Measurements from ENCODE around the gene CLCN4.

The CLCN4 gene

DNA sequence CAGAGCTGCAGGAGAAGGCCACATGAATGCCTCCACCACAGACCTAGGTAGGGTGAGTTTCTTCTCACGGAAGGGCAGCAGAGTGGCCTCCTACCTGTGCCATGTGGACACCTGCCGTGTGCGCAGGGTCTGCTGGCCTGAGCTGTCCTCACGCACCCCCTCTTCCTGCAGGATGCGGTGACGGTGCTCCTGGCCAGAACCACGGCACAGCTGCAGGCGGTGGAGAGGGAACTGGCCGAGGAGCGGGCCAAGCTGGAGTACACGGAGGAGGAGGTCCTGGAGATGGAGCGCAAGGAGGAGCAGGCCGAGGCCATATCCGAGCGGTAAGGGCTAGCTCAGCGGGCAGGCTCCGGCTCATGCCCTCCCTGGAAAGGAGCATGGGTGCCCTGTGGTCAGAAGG lies 28.4 kb upstream of the CLCN4 start:
- FAIRE-seq: no peak
- no peak for DNase-seq (ENCODE audit: insufficient read length, low spot score)

DNA sequence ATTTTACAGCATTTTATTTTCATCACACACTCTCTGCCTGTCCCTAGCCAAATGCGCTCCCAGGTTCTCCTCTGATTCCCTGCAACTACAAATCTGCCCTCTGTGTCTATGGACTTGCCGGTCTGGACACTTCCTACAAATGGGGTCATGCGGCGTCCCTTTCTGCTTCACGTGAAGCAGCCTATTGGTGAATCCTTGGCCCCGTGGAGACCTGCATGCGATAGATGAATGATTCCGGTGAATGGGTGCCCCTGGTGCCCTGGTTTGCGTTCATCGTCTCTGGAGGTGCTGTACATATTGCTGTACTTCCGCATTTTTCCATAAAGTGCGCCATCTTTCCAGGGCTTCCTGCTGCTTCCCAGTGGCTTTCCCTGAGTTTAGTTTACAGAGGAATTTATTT lies 27.5 kb upstream of the CLCN4 start:
- DNase-seq (ENCODE audit: insufficient read length, low spot score) (no peak), FAIRE-seq (no peak)

DNA sequence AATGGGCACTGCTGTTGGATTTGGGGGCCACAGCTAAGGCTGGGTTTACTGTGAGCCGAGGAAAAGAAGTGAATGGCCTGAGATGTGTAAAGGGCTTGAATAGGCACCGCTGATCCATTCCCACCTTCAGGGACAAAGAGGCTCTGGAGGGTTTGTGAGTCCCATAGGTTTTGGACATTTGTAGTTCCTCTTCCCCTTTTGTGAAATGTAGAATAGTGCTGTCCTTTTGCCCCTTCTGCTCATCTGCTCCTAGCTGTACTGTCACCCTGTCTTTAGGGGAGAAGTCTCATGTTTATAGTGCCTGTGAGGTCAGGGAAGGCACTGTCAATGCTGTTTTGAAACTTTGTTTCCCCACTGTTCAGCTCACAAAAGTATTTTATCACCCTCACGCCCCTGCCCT lies 26.4 kb upstream of the CLCN4 start:
- DNase-seq (ENCODE audit: insufficient read length, low spot score): no peak
- no peak for FAIRE-seq

DNA sequence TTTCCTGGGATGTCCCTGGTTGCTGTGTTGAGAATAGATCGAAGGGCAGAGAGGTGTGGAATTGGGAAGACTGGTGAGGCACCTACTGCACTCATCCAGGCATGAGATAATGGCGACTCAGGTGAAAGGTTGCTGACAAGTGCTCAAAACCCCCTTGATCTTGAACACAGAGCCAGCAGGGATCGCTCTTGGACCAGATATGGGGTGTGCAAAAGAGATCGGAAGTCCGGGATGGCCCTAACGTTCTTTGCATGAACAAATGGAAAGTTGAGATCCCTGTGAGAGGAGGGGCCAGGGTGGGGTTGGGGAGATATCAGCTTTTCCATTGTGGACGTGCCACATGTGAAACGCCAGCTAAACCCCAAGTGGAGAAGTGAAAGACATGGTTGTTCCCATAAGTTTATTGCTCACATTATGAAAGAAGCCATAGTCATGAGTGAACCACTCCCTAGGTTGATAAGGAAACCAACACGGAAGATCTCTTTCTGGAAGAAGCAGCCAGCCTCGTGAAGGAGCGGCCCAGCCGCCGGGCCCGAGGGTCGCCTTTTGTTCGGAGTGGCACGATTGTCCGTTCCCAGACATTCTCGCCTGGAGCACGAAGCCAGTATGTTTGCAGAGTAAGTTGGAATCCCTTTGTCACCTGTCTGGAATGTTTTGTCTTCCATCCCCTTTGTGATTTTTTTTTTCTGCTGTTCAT lies 22.6 kb upstream of the CLCN4 start:
- no peak for DNase-seq (ENCODE audit: insufficient read length, low spot score)

DNA sequence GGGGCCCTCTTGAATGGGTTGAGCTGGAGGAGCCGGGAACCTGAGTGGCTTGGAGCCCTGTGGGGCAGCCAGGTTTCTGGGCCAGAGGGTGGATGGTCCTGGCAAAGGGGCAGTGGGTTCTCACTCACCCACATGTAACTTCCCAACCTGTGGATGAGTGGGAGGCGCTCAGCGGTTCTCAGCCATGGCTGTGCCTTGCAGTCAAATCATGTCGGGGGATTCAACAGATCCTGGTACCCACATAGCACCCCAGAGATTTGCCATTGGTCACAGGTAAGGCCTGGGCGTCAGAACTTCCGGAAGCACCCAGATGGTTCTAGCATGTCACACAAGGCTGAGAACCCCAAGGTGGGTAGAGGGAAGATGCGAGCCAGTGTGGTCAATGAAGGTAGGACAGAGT lies 21.9 kb upstream of the CLCN4 start:
- DNase-seq (ENCODE audit: insufficient read length, low spot score) (no peak), FAIRE-seq (no peak)

More for the DNA sequence above, 22.6 kb upstream of the CLCN4 start:
- no peak for FAIRE-seq

DNA sequence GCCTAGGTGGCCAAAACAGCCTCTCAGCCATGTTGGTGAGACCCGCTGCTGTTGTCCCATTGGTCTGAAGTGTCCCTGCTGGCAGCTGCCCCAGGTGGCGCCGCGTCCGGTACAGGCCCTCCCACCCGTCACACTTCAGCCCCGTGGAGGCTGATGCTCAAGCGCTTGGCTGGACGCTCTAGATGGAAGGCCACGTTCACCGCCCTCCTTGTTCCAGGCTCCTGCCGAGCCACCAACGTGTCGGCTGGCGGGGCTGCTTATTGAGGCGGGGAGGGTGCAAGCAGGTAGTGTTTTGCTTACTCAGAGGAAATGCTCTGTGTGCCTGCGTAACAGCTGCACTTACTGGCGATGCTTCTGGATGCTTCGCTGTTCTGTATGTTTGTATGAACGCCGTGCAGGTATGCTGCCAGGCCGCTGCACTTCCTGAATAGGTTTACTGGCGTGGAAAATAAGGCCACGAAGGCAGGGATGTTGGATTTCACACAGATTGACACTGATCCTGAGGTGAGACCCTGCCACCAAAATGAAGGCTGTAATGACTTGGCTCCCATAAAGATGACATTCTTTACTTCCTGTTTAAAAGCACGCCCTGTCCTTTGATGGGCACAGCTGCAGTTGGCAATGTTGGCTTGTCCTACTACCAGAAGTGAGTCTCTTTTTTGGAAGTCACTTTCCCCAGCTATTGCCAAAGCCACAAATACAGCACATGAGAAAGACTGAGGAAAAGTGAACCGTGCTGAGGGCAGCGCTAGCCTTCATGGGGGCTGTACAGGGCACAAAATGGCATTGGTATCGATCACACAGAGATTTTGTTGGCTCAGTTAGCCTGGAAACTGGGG lies 21.0 kb upstream of the CLCN4 start:
- DNase-seq (ENCODE audit: insufficient read length, low spot score) (no peak), FAIRE-seq (no peak)

DNA sequence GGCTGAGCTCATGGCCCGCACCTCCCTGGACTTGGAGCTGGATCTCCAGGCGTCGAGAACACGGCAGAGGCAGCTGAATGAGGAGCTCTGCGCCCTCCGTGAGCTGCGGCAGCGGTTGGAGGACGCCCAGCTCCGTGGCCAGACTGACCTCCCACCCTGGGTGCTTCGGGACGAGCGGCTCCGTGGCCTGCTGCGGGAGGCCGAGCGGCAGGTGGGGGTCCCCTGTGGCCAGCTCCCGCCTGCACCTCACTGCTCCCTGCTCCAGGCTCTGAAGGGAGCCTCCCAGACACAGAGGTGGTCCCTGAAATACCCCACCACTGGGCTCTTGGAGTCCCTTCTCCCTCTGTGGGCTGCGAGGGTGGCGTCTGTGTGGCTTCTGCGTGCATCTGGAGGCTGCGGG lies 18.0 kb upstream of the CLCN4 start:
- FAIRE-seq: no peak

DNA sequence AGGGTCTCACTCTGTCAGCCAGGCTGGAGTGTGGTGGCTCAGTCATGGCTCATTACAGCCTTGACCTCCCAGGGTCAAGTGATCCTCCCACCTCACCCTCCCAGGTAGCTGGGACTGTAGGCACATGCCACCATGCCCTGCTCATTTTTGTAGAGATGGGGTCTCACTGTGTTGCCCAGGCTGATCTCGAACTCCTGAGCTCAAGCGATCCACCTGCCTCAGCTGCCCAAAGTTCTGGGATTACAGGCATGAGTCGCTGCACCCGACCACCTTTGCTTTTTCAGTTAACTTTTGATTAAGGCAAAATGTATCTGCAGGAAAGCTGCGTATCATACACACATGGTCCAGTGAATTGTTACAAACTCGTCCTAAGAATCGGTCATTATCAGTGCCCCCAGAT lies 16.5 kb upstream of the CLCN4 start:
- no peak for FAIRE-seq

More for the DNA sequence above, 18.0 kb upstream of the CLCN4 start:
- DNase-seq (ENCODE audit: insufficient read length, low spot score): no peak

DNA sequence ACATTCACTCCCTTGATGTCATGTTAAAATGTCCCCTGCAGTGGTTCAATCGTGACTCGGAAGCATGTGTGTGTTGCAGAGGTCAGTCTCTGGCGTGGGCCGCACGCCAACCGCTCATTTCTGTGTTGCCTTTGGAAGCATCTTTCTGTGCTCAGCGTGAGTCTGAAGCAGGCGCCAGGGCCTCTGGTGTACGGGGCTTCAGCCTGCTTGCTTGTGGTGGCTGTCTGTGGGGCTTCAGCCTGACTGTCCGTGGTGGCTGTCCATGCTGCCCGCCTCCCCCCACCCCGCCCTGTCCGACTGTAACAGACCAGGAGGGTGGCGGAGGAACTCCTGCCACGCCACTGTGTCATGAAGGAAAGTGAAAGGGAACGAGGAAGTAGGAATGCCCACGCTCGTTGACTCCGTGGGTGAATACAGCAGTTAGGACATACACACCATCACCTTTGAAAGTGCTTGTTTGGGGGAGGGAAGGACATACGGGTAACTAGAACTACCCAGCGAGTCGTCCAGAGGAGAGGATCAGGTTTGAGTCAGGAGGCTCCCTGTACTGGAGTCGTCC lies 14.7 kb upstream of the CLCN4 start:
- no peak for FAIRE-seq
- no peak for DNase-seq (ENCODE audit: insufficient read length, low spot score)

More for the DNA sequence above, 16.5 kb upstream of the CLCN4 start:
- no peak for DNase-seq (ENCODE audit: insufficient read length, low spot score)

DNA sequence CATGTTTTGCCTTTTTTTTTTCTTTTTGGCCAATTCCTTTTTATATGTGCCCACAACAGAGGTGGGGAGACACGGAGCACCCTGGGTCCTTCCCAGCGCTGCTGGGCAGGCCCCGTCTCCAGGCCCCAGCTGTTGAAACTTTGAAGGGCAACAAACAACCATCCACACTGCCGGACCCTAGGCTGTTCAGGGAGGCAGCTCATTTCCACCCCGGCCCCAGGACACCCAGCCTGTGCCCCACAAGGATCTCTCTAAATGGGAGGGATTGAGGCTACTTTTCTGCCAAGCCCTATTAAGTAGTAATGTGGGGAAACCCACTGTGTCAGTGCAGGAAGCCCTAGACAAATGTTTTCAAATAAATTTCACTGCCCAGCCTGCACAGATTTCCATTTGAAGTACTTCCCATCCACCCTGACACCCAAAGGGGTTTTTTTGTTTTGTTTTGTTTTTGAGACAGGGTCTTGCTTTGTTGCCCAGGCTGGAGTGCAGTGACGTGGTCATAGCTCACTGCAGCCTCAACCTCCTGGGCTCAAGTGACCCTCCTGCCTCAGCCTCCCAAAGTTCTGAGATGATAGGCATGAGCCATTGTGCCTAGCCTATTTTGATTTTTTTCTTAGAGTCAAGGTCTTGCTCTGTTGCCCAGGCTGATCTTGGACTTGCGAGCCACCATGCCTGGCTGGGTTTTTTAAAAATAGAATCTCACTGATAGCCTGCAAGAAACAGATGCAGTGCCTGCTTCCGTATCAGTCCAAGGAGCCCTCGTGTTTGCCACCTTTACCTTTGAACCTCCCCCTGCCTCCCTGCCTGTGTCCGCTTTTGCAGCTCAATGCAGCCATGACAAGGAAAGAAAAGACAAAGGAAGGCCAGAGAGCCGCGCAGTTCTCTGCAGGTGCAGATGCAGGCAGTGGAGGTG lies 13.4 kb upstream of the CLCN4 start:
- no peak for FAIRE-seq

DNA sequence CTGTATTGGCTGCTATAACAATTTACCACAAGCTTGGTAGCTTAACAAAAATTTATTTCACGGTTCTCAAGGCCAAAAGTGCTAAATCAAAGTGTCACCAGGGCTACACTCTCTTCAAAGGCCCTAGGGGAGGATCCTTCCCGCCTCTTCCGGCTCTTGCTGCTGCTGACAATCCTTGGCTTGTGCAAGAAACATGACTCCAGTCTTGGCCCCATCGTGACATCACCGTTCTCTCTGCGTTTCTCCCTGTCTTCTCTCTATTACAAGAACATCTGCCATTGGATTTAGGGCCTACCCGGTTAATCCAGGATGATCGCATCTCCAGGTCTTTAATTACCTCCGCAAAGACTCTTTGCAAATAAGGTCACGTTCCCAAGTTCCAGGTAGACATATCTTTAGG lies 10.4 kb upstream of the CLCN4 start:
- DNase-seq (ENCODE audit: insufficient read length, low spot score) (no peak), FAIRE-seq (no peak)

More for the DNA sequence above, 13.4 kb upstream of the CLCN4 start:
- no peak for DNase-seq (ENCODE audit: insufficient read length, low spot score)

DNA sequence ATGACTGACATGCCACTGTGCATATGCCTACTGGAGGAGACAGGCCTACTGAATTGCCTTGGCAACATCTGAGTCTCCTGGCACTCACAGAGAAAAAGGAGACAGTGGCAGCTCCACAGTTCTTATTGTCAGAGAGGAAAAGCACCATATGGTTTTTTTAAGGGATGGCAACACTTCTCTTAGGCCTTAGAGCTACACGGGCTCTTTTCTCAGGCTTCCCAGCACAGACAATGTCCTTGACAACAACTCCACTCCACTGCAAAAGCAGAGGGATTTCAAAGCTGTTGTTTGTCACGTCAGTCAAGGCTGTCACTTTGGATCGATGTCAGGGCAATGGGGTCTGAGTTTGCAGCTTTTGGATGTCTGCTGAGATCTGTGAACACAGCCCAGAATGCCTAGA lies 4.7 kb upstream of the CLCN4 start:
- no peak for FAIRE-seq
- no peak for DNase-seq (ENCODE audit: insufficient read length, low spot score)

DNA sequence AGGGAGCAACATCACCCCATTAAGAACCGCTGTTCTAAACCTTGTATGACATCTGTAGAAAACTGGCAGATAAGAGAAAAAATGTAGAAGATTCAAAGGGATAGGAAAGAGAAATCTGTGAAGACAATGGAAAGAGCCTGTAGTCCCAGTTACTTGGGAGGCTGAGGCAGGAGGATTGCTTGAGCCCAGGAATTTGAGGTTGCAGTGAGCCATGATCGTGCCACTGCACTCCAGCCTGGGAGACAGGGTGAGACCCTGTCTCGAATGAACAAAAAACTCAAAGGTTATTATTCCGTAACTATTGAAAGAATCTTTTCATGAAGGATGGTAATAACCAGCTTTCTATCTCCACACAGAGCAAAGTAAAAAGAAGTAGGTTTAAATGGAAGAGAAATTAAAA lies 1.6 kb upstream of the CLCN4 start:
- no peak for DNase-seq (ENCODE audit: insufficient read length, low spot score)
- FAIRE-seq: no peak

DNA sequence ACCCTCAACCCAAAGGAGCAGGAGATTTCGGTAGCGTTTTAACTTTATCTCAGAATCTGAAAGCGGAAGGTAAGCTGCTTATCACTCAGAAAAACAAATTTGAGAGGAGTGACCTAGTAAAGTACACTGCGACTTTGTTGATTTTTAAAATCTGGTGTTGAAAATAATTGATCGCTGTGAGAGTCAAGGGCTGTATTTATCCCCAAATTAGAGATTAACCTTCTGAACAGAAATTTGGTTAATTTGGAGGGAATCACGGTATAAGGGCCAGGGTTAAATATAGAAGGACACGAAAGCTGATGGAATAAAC lies 212 bp downstream of the CLCN4 start:
- FAIRE-seq: no peak

DNA sequence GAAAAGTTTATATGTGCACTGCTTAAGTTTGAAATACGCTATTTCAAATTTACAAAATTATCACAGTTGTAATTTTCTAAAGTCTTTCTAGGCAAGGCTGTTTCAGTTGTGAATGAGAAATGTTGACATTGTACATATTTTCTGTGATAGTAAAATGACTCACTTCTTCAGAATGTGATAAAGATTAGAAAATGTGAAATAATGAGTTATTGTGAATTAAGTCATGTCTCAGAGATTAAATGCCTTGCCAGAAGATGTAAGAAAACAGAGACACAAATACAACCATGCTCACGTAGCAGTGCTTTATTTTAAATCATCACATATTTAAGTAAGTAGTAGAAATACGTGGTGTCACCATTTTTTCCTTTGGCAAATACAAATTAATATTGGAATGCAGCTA lies 768 bp downstream of the CLCN4 start:
- DNase-seq (ENCODE audit: insufficient read length, low spot score) (no peak), FAIRE-seq (no peak)

More for the DNA sequence above, 212 bp downstream of the CLCN4 start:
- no peak for DNase-seq (ENCODE audit: insufficient read length, low spot score)

DNA sequence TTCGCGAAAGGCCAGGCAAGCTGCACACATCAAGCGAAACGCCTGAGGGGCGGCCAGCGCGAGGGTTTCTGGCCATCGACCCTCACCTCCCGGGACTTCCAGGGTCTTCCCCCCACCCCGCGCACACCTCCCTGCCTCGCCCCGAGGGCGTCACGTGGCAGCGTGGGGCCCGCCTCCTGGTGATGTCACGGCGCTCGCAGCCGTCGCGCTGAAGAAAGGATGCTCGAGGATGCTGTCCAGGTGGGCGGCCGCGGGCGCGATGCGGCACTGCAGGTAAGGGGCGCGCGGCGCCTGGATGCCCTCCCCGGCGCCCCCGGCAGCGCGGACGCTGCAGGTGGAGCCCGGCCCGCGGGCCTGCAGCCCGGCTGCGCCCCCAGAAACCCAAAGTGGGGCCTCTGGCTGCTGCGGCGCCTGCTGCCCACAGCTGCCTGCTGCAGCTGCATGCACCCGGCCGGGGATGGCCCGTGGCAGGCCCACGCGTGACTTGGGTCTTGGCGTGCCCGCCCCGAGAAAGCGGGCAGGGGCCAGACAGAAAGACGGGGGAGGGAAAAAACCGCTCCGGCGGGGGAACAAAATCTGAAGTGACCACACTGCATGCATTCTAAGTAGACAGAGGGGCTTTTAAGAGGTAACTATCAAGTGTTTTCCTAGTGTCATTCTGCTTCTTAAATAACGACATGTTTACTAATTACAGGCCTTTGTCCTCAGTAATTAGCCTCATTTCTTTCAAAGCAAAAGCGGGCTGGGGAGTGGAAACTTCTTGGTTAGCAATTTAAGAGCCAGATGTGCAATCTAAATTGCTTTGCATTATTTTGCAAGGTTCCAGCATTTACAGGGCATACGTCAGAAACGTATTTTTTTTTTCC lies 1.7 kb downstream of the CLCN4 start:
- FAIRE-seq: no peak

DNA sequence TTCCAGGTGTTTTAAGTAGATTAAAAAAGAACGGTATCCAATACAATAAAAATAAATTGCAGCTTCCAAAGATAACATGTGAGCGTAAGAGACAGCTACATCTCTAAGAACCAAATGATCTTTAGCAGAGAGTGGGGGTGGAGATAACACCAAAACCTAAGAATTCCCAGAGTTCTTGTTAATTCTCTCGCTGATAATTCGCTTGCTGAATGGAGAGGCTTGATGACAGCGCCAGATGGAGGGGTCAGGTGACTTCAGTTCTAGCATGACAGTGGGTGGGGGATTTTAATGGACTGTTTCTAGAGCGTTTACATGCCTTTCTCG lies 2.3 kb downstream of the CLCN4 start:
- no peak for FAIRE-seq
- DNase-seq (ENCODE audit: insufficient read length, low spot score): no peak

More for the DNA sequence above, 1.7 kb downstream of the CLCN4 start:
- no peak for DNase-seq (ENCODE audit: insufficient read length, low spot score)

DNA sequence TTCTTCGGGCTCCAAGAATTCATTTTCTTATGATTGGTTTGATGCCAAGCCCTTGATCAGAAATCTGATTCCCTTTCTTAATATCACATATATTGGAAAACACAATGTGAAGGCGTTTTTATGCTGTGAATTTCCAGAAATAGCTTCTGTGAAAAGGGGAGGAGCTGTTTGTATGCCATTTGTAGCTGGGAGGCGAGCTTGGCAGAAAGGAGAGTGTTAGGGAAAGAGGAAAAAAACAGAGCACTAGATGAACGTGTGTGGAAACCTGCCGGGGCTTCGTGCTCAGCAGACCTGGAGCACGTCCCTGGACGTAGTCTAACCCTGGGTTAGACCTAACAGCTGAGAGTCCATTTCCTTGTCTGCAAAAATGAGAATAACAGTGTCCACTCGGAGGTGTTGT lies 3.4 kb downstream of the CLCN4 start:
- DNase-seq (ENCODE audit: insufficient read length, low spot score): no peak
- no peak for FAIRE-seq

DNA sequence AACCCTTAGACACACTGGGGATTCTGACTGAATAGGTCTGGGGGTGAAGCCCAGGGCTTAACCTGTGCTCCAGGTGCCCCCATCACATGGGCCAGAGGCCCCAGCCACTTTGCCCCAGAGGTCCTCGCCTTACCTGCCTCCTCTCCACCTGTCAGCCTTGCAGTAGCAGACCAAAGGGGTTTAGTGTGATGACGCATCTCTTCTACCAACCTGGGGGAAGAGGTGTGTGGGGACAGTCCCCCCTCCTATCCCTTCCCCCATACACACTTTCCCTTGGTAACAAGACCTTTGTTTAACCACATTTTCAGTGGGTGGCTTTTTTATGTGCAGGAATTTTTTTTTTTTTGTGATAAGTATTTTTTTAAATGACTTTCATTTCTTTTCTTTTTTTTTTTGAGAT lies 6.3 kb downstream of the CLCN4 start:
- DNase-seq (ENCODE audit: insufficient read length, low spot score): no peak
- FAIRE-seq: no peak

DNA sequence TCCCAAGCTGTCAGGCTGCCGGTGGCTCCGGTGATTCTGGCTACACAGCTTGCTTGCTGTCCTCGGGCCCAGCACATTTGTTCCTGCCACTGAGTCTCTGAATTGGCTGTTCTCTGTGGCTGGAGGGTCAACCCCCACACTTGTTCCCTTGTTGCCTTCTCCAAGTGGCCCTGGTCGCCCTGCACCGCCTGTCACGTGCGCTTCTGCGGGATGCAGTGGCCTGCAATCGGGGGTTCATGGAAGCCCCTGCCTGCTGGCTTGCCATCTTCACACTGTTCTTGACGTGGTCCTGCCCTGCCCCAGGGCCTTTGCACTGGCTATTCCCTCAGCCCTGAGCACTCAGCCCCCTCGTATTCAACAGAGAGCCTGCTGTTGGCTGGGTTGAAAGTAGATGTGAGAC lies 8.1 kb downstream of the CLCN4 start:
- FAIRE-seq (no peak), DNase-seq (ENCODE audit: insufficient read length, low spot score) (no peak)
